ENCODE results near the gene PRIMPOL.

The PRIMPOL gene

GRCh38 chr4:184697956-184698355 lies 48.4 kb downstream of the PRIMPOL start:
- peak overlapping the region; percentile 83 for H3K4me2 ChIP-seq
- peak overlapping the region; percentile 19; the same call in 1 of the 2 replicates for H2AFZ ChIP-seq (ENCODE audit: low read depth)
- H4K20me1 ChIP-seq (ENCODE audit: insufficient read depth), result no peaks in the 10 kb centered on the region
- no peaks in the 10 kb centered on the region for H3K27me3 ChIP-seq (ENCODE audit: insufficient read depth, low read depth)
- H3K4me3 ChIP-seq (IDR thresholded peaks at IDR 0.05; ENCODE audit: insufficient read depth, low read depth, low read length), result no peak overlapping the region
- no peaks in the 10 kb centered on the region for H3K79me2 ChIP-seq (ENCODE audit: insufficient read depth, low read depth)
- H3K27ac ChIP-seq, result peak overlapping the region; percentile 82
- H3K4me1 ChIP-seq (ENCODE audit: low read depth, poor library complexity, severe bottlenecking), result peaks cover 81% of the 10 kb centered on the region
- H3K36me3 ChIP-seq (ENCODE audit: insufficient read depth), result peaks cover 9% of the 10 kb centered on the region; the same call in 1 of the 2 replicates
- no peak for TF ChIP-seq CTCF (conservative IDR thresholded peaks at IDR 0.05; ENCODE audit: low read depth, low read length)
- H3K9ac ChIP-seq, result peak overlapping the region; percentile 28; the same call in 1 of the 2 replicates

- peaks cover 11% of the 10 kb centered on the region for H3K79me2 ChIP-seq (ENCODE audit: insufficient read depth, low read depth)
- H3K27ac ChIP-seq, result peak overlapping the region; percentile 8; the same call in 1 of the 2 replicates
- H3K4me3 ChIP-seq (IDR thresholded peaks at IDR 0.05; ENCODE audit: insufficient read depth, low read depth, low read length), result no peak overlapping the region
- H3K4me1 ChIP-seq (ENCODE audit: low read depth, poor library complexity, severe bottlenecking), result peaks cover 100% of the 10 kb centered on the region
- peaks cover 5% of the 10 kb centered on the region; the same call in 1 of the 2 replicates for H3K36me3 ChIP-seq (ENCODE audit: insufficient read depth)
- peak overlapping the region; percentile 15 for H3K4me2 ChIP-seq
- no peaks in the 10 kb centered on the region for H4K20me1 ChIP-seq (ENCODE audit: insufficient read depth)
- H2AFZ ChIP-seq (ENCODE audit: low read depth), result no peak overlapping the region
- H3K9ac ChIP-seq, result no peak overlapping the region
- no peak for TF ChIP-seq CTCF (conservative IDR thresholded peaks at IDR 0.05; ENCODE audit: low read depth, low read length)
- no peaks in the 10 kb centered on the region for H3K27me3 ChIP-seq (ENCODE audit: insufficient read depth, low read depth)
Measured at GRCh38 chr4:184699941-184700340, 50.4 kb downstream of the PRIMPOL start.

- peaks cover 5% of the 10 kb centered on the region; the same call in 1 of the 2 replicates for H3K36me3 ChIP-seq (ENCODE audit: insufficient read depth)
- no peak overlapping the region for H3K27ac ChIP-seq
- no peak overlapping the region for H3K4me3 ChIP-seq (IDR thresholded peaks at IDR 0.05; ENCODE audit: insufficient read depth, low read depth, low read length)
- no peaks in the 10 kb centered on the region for H4K20me1 ChIP-seq (ENCODE audit: insufficient read depth)
- TF ChIP-seq CTCF (conservative IDR thresholded peaks at IDR 0.05; ENCODE audit: low read depth, low read length), result no peak
- H3K79me2 ChIP-seq (ENCODE audit: insufficient read depth, low read depth), result peaks cover 17% of the 10 kb centered on the region
- H3K4me2 ChIP-seq, result no peak overlapping the region
- peaks cover 100% of the 10 kb centered on the region for H3K4me1 ChIP-seq (ENCODE audit: low read depth, poor library complexity, severe bottlenecking)
- no peaks in the 10 kb centered on the region for H3K27me3 ChIP-seq (ENCODE audit: insufficient read depth, low read depth)
- no peak overlapping the region for H3K9ac ChIP-seq
- H2AFZ ChIP-seq (ENCODE audit: low read depth), result no peak overlapping the region
Measured at GRCh38 chr4:184702114-184702513, 52.6 kb downstream of the PRIMPOL start.

GRCh38 chr4:184705692-184706091 lies 56.2 kb downstream of the PRIMPOL start:
- Histone ChIP-seq H3K4me3 (IDR thresholded peaks at IDR 0.05; ENCODE audit: insufficient read depth, low read depth, low read length) (no peak overlapping the region), H3K36me3 (ENCODE audit: insufficient read depth) (peaks cover 19% of the 10 kb centered on the region), H3K79me2 (ENCODE audit: insufficient read depth, low read depth) (peaks cover 17% of the 10 kb centered on the region), H3K4me2 (peak overlapping the region; percentile 64), H2AFZ (ENCODE audit: low read depth) (no peak overlapping the region), H3K9ac (no peak overlapping the region), H3K27ac (peak overlapping the region; percentile 38), H3K4me1 (ENCODE audit: low read depth, poor library complexity, severe bottlenecking) (peaks cover 72% of the 10 kb centered on the region), H3K27me3 (ENCODE audit: insufficient read depth, low read depth) (no peaks in the 10 kb centered on the region), H4K20me1 (ENCODE audit: insufficient read depth) (no peaks in the 10 kb centered on the region)
- TF ChIP-seq CTCF (conservative IDR thresholded peaks at IDR 0.05; ENCODE audit: low read depth, low read length), result no peak
